Lung (tissue), 12 donors: Measurements from ENCODE around the gene C1orf185. TPM values are rescaled to one million over a fixed set of nuclear protein-coding genes. Genes with fewer than 3 reads are reported as not detected.
"Not testable (repeated sequence)": the region's sequence is repeated elsewhere in the genome, so short reads cannot be mapped to it uniquely, and the experiment has no call there.

Source experiments
- ATAC-seq: fragments of 200-7000 bp; cut with Tn5 transposase; one replicate; pipeline ENCODE4 v1.9.1; 2020; ENCODE audit warnings: moderate number of reproducible peaks; ENCODE audit not compliant: insufficient read depth, low FRiP score
- DNase-seq, 3 donors: peaks; one replicate each; pipeline ENCODE4 v3.0.0-alpha.2; 2013 to 2017
- H3K27ac ChIP-seq, 2 donors: one replicate each; pipeline ENCODE4 v1.5.1; 2013; ENCODE audit warnings: mild to moderate bottlenecking in 2 of 2, moderate library complexity in 2 of 2, control low read depth in 1 of 2, inconsistent platforms in 1 of 2, low read depth in 1 of 2, low read length in 1 of 2
- H3K27me3 ChIP-seq, 3 donors: one replicate each; pipeline ENCODE4 v1.5.1; 2013; ENCODE audit warnings: low read length in 2 of 3; ENCODE audit not compliant: control insufficient read depth in 3 of 3, insufficient read depth in 3 of 3
- H3K36me3 ChIP-seq, 4 donors: one replicate each; pipeline ENCODE4 v1.5.1; 2013; ENCODE audit warnings: low read length in 4 of 4, mild to moderate bottlenecking in 1 of 4, moderate library complexity in 1 of 4; ENCODE audit not compliant: control insufficient read depth in 4 of 4, insufficient read depth in 4 of 4
- H3K4me1 ChIP-seq, 5 donors: one replicate each; pipeline ENCODE4 v1.5.1; 2013; ENCODE audit warnings: low read length in 5 of 5, mild to moderate bottlenecking in 2 of 5, moderate library complexity in 1 of 5; ENCODE audit not compliant: control insufficient read depth in 5 of 5, insufficient read depth in 5 of 5
- H3K4me3 ChIP-seq: one replicate; pipeline ENCODE4 v1.5.1; 2013; ENCODE audit warnings: mild to moderate bottlenecking, control low read depth, moderate library complexity
- H3K9ac ChIP-seq, 2 donors: one replicate each; pipeline ENCODE4 v1.5.1; 2013; ENCODE audit warnings: low read length in 2 of 2, control low read depth in 1 of 2; ENCODE audit not compliant: insufficient read depth in 1 of 2
- H3K9me3 ChIP-seq, 4 donors: one replicate each; pipeline ENCODE4 v1.5.1; 2013; ENCODE audit warnings: low read length in 3 of 4, mild to moderate bottlenecking in 1 of 4, moderate library complexity in 1 of 4; ENCODE audit not compliant: control insufficient read depth in 4 of 4, insufficient read depth in 3 of 4
- CTCF ChIP-seq: IDR thresholded peaks from 2 replicates; pipeline ENCODE4 v1.5.1; 2012; ENCODE audit warnings: mild to moderate bottlenecking; ENCODE audit errors: control extremely low read depth, extremely low read depth
- WGBS, 2 donors: extraction: QIAGEN DNeasy Blood & Tissue Kit; methylation state at CpG; one replicate each; pipeline ENCODE4 v1.1.7; 2013; 5-methylcytosine and 5-hydroxymethylcytosine counted together
- polyA plus RNA-seq, 2 donors: library from polyadenylated mRNA; stranded (reverse); fragments of 200-250 nt; gene quantifications; one replicate each; pipeline ENCODE4 v1.2.1, GENCODE V29; 2013
- total RNA-seq, 2 donors: library from RNA; depleted of rRNA in 1 of 2; stranded (reverse); fragments of >200 nt in 1 of 2; gene quantifications; one replicate each; pipeline ENCODE4 v1.2.1, GENCODE V29; 2014 to 2021
- donor health status: control.
- donor health status: control.
- donor health status: Bipolar disorder and iron deficiency.
- donor health status: healthy.
- donor health status: DM: yes; HTN: yes; CAD: no.

C1orf185 gene
- total and polyA plus RNA-seq, 4 donors = not detected

GRCh38 chr1:51175278-51175677, 73.2 kb downstream of the C1orf185 start:
- Histone ChIP-seq H3K9ac (no peak overlapping the region), H3K36me3 (no peaks in the 10 kb centered on the region), H3K27me3 (peaks cover 0 to 2% (median 0%) of the 10 kb centered on the region in 3 donors), H3K27ac (no peak overlapping the region), H3K9me3 (peaks cover 0 to 4% (median 0%) of the 10 kb centered on the region in 4 donors), H3K4me1 (no peaks in the 10 kb centered on the region), H3K4me3 (no peak overlapping the region)
- 0 to 8% methylated on average over 2 of the region's 2 CpGs for WGBS, 2 donors
- ATAC-seq (peak; percentile 6), DNase-seq (peak in 1 of 3 donors; percentile 8)
- no peak for TF ChIP-seq CTCF

GRCh38 chr1:51177988-51178387, 76.0 kb downstream of the C1orf185 start:
- not testable (repeated sequence) for H3K4me3 ChIP-seq, DNase-seq, H3K27me3 ChIP-seq, H3K36me3 ChIP-seq, H3K27ac ChIP-seq, H3K9ac ChIP-seq, ATAC-seq, H3K4me1 ChIP-seq, H3K9me3 ChIP-seq
- WGBS, 2 donors = 93 to 96% methylated on average over 6 of the region's 6 CpGs

GRCh38 chr1:51188230-51188629, 86.2 kb downstream of the C1orf185 start:
- no peak overlapping the region for H3K9ac ChIP-seq
- no peak overlapping the region for H3K4me3 ChIP-seq
- no peak for TF ChIP-seq CTCF
- DNase-seq = no peak
- no peak for ATAC-seq
- H3K36me3 ChIP-seq = no peaks in the 10 kb centered on the region
- H3K27me3 ChIP-seq = no peaks in the 10 kb centered on the region
- H3K9me3 ChIP-seq = no peaks in the 10 kb centered on the region
- H3K4me1 ChIP-seq = peaks cover 0 to 4% (median 0%) of the 10 kb centered on the region in 5 donors
- H3K27ac ChIP-seq = no peak overlapping the region

- no peak overlapping the region for H3K27ac ChIP-seq
- no peak overlapping the region for H3K9ac ChIP-seq
- H3K9me3 ChIP-seq = no peaks in the 10 kb centered on the region
- ATAC-seq = no peak
- peak; percentile 26 to 86 (median 76) for DNase-seq
- H3K36me3 ChIP-seq = no peaks in the 10 kb centered on the region
- H3K4me1 ChIP-seq = peaks cover 0 to 4% (median 0%) of the 10 kb centered on the region in 5 donors
- TF ChIP-seq CTCF = peak; percentile 76
- no peak overlapping the region for H3K4me3 ChIP-seq
- WGBS, 2 donors = 54 to 77% methylated on average over 2 of the region's 2 CpGs
- no peaks in the 10 kb centered on the region for H3K27me3 ChIP-seq
Measured at GRCh38 chr1:51189421-51190073, 87.5 kb downstream of the C1orf185 start.
